ENCODE data around the gene COL4A2.

DNA sequence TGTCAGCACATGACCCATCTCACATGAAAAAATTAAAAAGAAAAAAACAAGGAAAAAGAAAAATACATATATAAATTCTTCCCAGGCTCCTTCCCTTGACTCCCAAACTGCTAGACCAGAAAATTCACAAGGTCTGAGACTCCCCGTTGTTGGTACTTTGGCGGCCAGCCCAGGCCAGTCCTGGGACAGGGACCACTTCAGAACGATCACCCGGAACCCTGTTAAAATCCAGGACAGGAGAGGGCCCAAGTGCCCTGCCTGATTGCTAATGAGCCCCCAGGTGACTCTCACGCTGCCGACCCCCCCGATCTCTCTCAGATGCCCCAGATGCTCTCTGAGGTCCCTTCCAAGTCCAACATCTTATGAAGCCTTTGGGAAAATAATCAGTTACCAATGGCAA is 107.2 kb downstream of the COL4A2 start:
- TF ChIP-seq, protein P1, sequence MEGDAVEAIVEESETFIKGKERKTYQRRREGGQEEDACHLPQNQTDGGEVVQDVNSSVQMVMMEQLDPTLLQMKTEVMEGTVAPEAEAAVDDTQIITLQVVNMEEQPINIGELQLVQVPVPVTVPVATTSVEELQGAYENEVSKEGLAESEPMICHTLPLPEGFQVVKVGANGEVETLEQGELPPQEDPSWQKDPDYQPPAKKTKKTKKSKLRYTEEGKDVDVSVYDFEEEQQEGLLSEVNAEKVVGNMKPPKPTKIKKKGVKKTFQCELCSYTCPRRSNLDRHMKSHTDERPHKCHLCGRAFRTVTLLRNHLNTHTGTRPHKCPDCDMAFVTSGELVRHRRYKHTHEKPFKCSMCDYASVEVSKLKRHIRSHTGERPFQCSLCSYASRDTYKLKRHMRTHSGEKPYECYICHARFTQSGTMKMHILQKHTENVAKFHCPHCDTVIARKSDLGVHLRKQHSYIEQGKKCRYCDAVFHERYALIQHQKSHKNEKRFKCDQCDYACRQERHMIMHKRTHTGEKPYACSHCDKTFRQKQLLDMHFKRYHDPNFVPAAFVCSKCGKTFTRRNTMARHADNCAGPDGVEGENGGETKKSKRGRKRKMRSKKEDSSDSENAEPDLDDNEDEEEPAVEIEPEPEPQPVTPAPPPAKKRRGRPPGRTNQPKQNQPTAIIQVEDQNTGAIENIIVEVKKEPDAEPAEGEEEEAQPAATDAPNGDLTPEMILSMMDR (IDR thresholded peaks at IDR 0.05; ENCODE audit: insufficient read depth, low read depth, low read length), result no peak
- no peak for TF ChIP-seq EZH2 (IDR thresholded peaks at IDR 0.05; ENCODE audit: insufficient read depth, low read length)

All from astrocyte (in vitro differentiated cells and primary cell).